BLaER1 (cell line): ENCODE results near the gene CTTNBP2.

Source experiments
- H3K27ac ChIP-seq: shearing (Covaris generic); formaldehyde crosslinking; 2 replicates; pipeline ENCODE4 v1.8.1; 2022
- H3K27me3 ChIP-seq: shearing (Covaris generic); formaldehyde crosslinking; 2 replicates; pipeline ENCODE4 v1.8.1; 2022
- H3K36me3 ChIP-seq: shearing (Covaris generic); formaldehyde crosslinking; 2 replicates; pipeline ENCODE4 v1.8.1; 2022
- H3K4me1 ChIP-seq: shearing (Covaris generic); formaldehyde crosslinking; 2 replicates; pipeline ENCODE4 v1.8.1; 2022
- H3K4me2 ChIP-seq: shearing (Covaris generic); formaldehyde crosslinking; 2 replicates; pipeline ENCODE4 v1.8.1; 2022
- H3K4me3 ChIP-seq: shearing (Covaris generic); formaldehyde crosslinking; 2 replicates; pipeline ENCODE4 v1.8.1; 2022
- H3K9ac ChIP-seq: shearing (Covaris generic); formaldehyde crosslinking; 2 replicates; pipeline ENCODE4 v1.8.1; 2022
- H3K9me3 ChIP-seq: shearing (Covaris generic); formaldehyde crosslinking; 2 replicates; pipeline ENCODE4 v1.8.1; 2022
- H4K20me1 ChIP-seq: shearing (Covaris generic); formaldehyde crosslinking; 2 replicates; pipeline ENCODE4 v1.8.1; 2022
- Cebpa-rat ChIP-seq: shearing (Covaris generic); IDR thresholded peaks from 2 replicates; pipeline ENCODE4 v1.8.1; 2022

CTTNBP2 gene

DNA sequence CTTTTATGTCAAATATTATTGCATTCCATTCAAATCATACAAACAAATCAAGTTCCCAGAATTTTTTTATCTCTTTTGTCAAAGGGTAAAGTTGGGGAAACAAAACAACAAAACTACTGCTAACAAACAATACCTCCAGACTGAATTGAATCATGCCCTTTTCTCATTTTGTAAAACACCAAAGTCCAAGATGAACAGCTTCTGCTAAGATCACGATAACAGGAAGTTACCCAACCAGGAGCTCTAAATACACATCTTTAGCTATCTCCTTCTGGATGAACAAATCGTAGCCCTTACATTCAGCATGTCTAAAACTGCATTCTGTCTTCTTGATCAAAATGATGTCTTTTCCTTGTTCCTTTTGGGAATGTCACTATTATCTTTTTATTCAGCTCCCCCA is 97.4 kb downstream of the CTTNBP2 start:
- Histone ChIP-seq H3K4me3 (no peak overlapping the region), H3K4me1 (no peaks in the 10 kb centered on the region), H3K27ac (no peak overlapping the region), H3K9me3 (no peaks in the 10 kb centered on the region), H3K27me3 (no peaks in the 10 kb centered on the region), H3K4me2 (no peak overlapping the region), H3K36me3 (no peaks in the 10 kb centered on the region), H4K20me1 (no peaks in the 10 kb centered on the region), H3K9ac (no peak overlapping the region)
- no peak for TF ChIP-seq Cebpa-rat

DNA sequence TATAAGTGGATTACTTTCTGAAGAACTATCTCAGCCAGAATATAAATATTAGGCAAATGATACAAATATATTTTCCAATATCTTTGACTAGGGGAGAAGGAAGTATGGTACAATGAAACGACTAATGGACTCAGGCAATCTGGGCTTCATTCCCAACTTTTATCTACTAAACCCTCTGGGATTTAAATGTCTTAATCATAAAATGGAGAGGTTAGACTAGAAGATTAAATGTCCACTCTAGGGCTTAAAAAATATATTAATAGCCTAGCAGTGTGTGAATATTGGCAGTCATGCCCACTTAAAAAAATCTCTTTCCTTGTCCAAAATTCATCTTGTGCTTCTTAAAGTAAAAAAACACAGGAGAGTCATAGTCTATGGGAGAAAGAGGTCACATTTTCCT is 98.3 kb downstream of the CTTNBP2 start:
- Histone ChIP-seq H3K36me3 (no peaks in the 10 kb centered on the region), H3K27ac (no peak overlapping the region), H3K4me3 (no peak overlapping the region), H3K27me3 (no peaks in the 10 kb centered on the region), H3K4me1 (no peaks in the 10 kb centered on the region), H3K9ac (no peak overlapping the region), H4K20me1 (no peaks in the 10 kb centered on the region), H3K9me3 (no peaks in the 10 kb centered on the region), H3K4me2 (no peak overlapping the region)
- TF ChIP-seq Cebpa-rat: no peak

DNA sequence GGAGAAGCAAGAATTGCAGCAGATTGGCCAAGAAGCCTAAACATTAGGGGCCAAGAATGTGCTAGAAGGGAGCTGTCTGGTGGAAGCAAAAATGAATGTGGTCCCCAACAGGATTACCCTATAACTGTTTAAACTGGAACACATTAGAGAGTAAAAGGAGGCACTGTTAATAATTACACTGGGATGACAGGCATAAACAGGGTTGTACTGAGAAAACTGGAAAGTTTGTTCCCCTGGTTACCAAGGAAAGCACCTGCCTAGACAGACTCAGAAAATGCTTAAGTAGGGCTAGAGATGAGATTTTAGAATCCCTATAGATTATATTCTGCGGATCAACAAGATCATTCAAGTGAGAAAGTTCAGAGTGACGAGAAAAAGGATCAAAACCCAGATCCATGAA is 100.8 kb downstream of the CTTNBP2 start:
- no peaks in the 10 kb centered on the region for H3K27me3 ChIP-seq
- H3K4me2 ChIP-seq: no peak overlapping the region
- H3K36me3 ChIP-seq: no peaks in the 10 kb centered on the region
- H3K9ac ChIP-seq: no peak overlapping the region
- no peak overlapping the region for H3K4me3 ChIP-seq
- no peak for TF ChIP-seq Cebpa-rat
- no peaks in the 10 kb centered on the region for H3K9me3 ChIP-seq
- no peak overlapping the region for H3K27ac ChIP-seq
- H4K20me1 ChIP-seq: no peaks in the 10 kb centered on the region
- no peaks in the 10 kb centered on the region for H3K4me1 ChIP-seq

- no peaks in the 10 kb centered on the region for H4K20me1 ChIP-seq
- no peak overlapping the region for H3K27ac ChIP-seq
- H3K9ac ChIP-seq: no peak overlapping the region
- no peaks in the 10 kb centered on the region for H3K9me3 ChIP-seq
- no peak overlapping the region for H3K4me3 ChIP-seq
- H3K4me1 ChIP-seq: no peaks in the 10 kb centered on the region
- TF ChIP-seq Cebpa-rat: no peak
- H3K27me3 ChIP-seq: no peaks in the 10 kb centered on the region
- H3K36me3 ChIP-seq: no peaks in the 10 kb centered on the region
- no peak overlapping the region for H3K4me2 ChIP-seq
These were observed 101.5 kb downstream of the CTTNBP2 start for GRCh38 chr7:117771756-117772155.

DNA sequence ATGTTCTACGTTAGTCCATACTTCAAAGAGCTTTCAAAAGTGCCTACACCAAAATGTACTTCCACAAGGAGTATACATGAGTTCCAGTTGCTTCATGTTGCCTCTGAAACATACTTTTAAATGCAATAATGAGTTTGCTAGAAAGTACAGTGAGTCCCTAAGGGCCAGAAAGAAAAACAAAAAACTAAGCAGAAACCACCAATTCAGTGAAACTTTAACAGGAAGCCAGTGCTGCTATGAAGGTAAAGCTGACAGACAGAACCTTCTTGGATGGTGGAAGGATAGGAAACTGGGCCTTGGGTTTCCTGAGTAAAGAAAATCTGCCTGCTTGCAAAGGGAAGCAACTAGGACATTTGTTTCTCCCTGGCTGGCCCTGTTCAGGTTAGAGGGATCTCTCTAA is 104.2 kb downstream of the CTTNBP2 start:
- TF ChIP-seq Cebpa-rat: no peak
- no peaks in the 10 kb centered on the region for H3K4me1 ChIP-seq
- no peak overlapping the region for H3K27ac ChIP-seq
- no peaks in the 10 kb centered on the region for H4K20me1 ChIP-seq
- H3K9ac ChIP-seq: no peak overlapping the region
- no peaks in the 10 kb centered on the region for H3K9me3 ChIP-seq
- no peaks in the 10 kb centered on the region for H3K27me3 ChIP-seq
- H3K4me3 ChIP-seq: no peak overlapping the region
- H3K4me2 ChIP-seq: no peak overlapping the region
- H3K36me3 ChIP-seq: no peaks in the 10 kb centered on the region

GRCh38 chr7:117767951-117768350 is 105.3 kb downstream of the CTTNBP2 start:
- no peaks in the 10 kb centered on the region for H3K36me3 ChIP-seq
- no peaks in the 10 kb centered on the region for H4K20me1 ChIP-seq
- no peaks in the 10 kb centered on the region for H3K27me3 ChIP-seq
- H3K9ac ChIP-seq: no peak overlapping the region
- no peaks in the 10 kb centered on the region for H3K4me1 ChIP-seq
- TF ChIP-seq Cebpa-rat: no peak
- H3K4me2 ChIP-seq: no peak overlapping the region
- H3K27ac ChIP-seq: no peak overlapping the region
- no peaks in the 10 kb centered on the region for H3K9me3 ChIP-seq
- no peak overlapping the region for H3K4me3 ChIP-seq

- no peaks in the 10 kb centered on the region for H3K9me3 ChIP-seq
- no peaks in the 10 kb centered on the region for H3K36me3 ChIP-seq
- H3K4me3 ChIP-seq: no peak overlapping the region
- no peak overlapping the region for H3K9ac ChIP-seq
- H3K27me3 ChIP-seq: no peaks in the 10 kb centered on the region
- no peak overlapping the region for H3K4me2 ChIP-seq
- TF ChIP-seq Cebpa-rat: no peak
- no peak overlapping the region for H3K27ac ChIP-seq
- H3K4me1 ChIP-seq: no peaks in the 10 kb centered on the region
- H4K20me1 ChIP-seq: no peaks in the 10 kb centered on the region
These were observed 106.3 kb downstream of the CTTNBP2 start for GRCh38 chr7:117766913-117767312.

- no peak overlapping the region for H3K9ac ChIP-seq
- H3K4me1 ChIP-seq: no peaks in the 10 kb centered on the region
- H3K4me3 ChIP-seq: no peak overlapping the region
- H3K9me3 ChIP-seq: no peaks in the 10 kb centered on the region
- no peak for TF ChIP-seq Cebpa-rat
- H3K4me2 ChIP-seq: no peak overlapping the region
- no peaks in the 10 kb centered on the region for H3K36me3 ChIP-seq
- no peak overlapping the region for H3K27ac ChIP-seq
- H3K27me3 ChIP-seq: no peaks in the 10 kb centered on the region
- no peaks in the 10 kb centered on the region for H4K20me1 ChIP-seq
These were observed 109.2 kb downstream of the CTTNBP2 start for GRCh38 chr7:117764031-117764430.

- Histone ChIP-seq H3K9me3 (no peaks in the 10 kb centered on the region), H3K4me3 (no peak overlapping the region), H3K4me1 (no peaks in the 10 kb centered on the region), H3K36me3 (no peaks in the 10 kb centered on the region), H3K4me2 (no peak overlapping the region), H3K27ac (no peak overlapping the region), H3K9ac (no peak overlapping the region), H4K20me1 (no peaks in the 10 kb centered on the region), H3K27me3 (no peaks in the 10 kb centered on the region)
- TF ChIP-seq Cebpa-rat: no peak
These were observed 111.2 kb downstream of the CTTNBP2 start for GRCh38 chr7:117762055-117762454.

DNA sequence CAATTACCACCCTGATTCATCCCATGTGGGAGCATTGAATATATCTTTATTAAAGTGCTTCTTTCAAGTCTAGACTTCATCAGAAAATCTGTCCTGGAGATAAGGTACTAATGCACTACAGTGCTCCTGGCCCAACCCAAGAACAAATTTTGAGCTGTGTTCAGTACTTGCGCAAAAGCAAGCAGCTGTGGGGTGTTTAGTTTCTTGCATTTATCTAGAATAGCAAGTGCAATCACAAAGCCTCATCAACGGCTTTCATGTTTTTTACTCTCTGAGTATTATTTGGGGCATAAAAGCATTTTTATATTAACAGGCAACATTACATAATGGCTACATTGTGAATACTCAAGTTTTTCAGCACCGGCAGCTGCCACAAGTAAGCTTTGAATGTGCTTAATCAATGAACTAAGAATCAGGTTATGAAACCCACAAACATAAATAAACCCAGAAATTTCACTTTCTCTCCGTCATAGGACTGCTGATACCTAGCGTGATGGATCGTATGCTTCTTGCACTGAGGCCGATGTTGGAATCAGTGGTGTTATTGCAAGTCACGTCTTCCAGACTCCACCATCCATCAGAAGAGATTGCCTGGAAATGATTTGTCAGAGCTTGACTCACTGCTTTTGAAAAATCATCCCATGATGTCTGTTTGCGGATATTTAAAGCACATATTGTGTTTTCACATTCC is 113.1 kb downstream of the CTTNBP2 start:
- no peaks in the 10 kb centered on the region for H3K36me3 ChIP-seq
- no peaks in the 10 kb centered on the region for H4K20me1 ChIP-seq
- no peak for TF ChIP-seq Cebpa-rat
- H3K9me3 ChIP-seq: no peaks in the 10 kb centered on the region
- H3K27ac ChIP-seq: no peak overlapping the region
- no peak overlapping the region for H3K9ac ChIP-seq
- H3K4me2 ChIP-seq: no peak overlapping the region
- no peaks in the 10 kb centered on the region for H3K4me1 ChIP-seq
- no peak overlapping the region for H3K4me3 ChIP-seq
- H3K27me3 ChIP-seq: no peaks in the 10 kb centered on the region

DNA sequence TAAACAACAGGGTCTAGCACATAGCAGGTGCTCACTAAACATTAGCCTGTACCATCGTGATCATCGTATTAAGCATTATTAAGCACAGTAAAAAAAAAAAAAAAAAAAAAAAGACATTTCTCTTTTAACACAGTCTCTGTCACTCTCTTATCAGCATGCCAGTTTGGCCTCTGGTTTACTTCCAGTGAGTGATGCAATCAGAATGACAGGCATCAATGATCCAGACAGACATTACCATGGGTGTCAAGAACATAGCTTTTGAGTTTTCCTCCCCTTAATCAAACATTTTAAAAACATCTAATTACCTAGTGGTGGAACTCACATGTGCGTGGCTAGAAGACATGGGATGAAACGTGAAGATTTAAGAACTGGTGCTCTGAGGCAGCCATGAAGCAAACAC is 115.8 kb downstream of the CTTNBP2 start:
- H3K4me1 ChIP-seq: no peaks in the 10 kb centered on the region
- no peak for TF ChIP-seq Cebpa-rat
- no peak overlapping the region for H3K4me2 ChIP-seq
- H4K20me1 ChIP-seq: no peaks in the 10 kb centered on the region
- H3K9ac ChIP-seq: no peak overlapping the region
- H3K27me3 ChIP-seq: no peaks in the 10 kb centered on the region
- H3K36me3 ChIP-seq: no peaks in the 10 kb centered on the region
- H3K4me3 ChIP-seq: no peak overlapping the region
- no peak overlapping the region for H3K27ac ChIP-seq
- no peaks in the 10 kb centered on the region for H3K9me3 ChIP-seq
